GF-D8 (cell line): ENCODE measurements around the gene ACP3.

Source experiments
- DNase-seq: peaks from one replicate; lab custom pipeline; 2025; lab: John Stamatoyannopoulos, UW

Gene ACP3

DNA sequence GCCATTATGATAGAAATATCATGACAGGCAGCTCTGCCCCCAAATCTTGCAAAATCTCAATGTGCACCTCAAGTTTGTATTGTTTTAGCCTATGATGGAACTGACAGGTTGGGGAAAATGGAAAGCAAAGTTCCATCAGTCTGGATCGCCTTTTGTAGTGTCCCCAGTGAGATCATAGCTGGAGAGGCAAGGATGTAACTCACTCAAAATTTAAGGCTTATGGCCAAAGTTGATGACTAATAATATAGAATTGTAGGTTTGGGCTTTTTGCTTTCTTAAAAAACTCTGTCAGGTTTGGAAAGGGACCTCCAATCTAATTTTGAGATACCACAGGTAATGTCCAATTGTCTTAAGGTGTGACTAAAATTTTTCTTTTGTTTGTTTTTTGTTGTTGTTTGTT is 1.4 kb upstream of the ACP3 start:
- DNase-seq: no peak

DNA sequence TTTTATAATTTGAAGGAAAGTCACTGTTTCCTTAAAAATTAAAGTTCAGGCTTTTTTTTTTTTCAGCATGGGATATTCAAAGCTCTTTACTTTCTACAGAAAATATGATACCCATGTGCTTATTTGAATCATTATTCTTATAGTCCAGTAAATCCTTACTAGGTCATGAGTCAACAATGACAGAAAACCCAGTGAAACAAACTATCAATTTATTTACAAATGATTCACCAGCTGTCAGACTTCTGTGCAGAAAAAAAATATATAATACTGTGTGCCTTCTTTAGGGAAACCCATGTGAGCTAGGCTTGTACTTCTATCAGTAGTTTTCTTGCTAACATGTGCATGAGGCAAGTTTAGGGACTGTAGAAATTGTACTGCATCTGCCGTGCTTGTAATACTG is 1.2 kb downstream of the ACP3 start:
- no peak for DNase-seq

DNA sequence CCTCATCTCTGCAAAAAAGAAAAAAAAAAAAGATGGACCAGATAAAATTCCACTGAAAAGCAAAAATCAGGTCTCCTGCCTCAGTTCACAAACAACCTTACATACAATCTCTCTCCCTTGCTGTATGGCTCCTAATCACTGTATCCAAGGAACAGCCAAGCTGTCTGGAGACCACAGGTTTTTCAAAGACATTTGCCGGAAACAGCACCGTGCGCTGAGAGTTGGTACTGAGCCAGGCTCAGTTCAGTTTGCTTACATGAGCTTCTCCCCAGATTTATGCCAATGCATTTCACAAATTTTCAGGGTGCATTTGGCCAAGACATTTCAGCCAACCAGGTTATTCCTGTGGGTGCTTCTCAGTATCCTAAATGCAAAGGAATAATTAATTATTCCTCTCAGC is 4.1 kb downstream of the ACP3 start:
- no peak for DNase-seq

GRCh38 chr3:132325103-132325606 is 7.9 kb downstream of the ACP3 start:
- no peak for DNase-seq

DNA sequence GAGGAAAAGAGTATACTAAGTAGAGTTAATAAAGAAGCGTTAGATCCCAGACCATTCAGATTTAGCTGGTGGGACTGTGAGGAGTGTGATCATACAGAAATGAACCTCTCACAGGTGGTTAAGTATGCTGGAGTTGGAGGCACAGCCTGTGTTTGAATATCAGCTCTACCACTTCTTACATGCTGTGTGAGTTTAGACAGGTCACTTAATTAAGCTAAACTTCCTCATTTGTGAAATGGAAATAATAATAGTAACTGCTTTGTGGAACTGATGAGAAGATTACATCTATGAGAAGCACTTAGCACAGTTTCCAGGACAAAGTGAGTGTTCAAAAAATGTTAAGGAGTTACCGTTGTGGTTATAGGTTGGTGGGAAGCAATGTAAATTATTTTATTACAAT is 8.4 kb downstream of the ACP3 start:
- no peak for DNase-seq

DNA sequence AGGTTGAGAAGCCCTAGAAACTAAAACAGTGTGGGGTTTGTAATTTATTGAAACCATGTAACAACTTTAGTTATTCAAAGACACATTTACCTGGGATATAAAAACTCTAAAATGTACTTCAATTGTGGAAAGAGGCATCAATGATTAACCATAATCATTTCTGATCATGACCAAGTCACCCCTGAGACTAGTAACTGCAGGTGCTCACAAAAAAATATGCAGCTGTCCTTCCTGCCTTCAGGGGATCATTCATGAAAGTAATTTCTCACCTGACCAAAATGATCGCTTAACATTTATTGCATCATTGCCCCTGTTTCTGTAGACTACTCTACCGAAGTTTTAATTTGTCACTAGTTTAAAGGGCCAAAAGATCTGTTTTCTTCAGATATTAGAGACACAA is 9.0 kb downstream of the ACP3 start:
- DNase-seq: no peak

DNA sequence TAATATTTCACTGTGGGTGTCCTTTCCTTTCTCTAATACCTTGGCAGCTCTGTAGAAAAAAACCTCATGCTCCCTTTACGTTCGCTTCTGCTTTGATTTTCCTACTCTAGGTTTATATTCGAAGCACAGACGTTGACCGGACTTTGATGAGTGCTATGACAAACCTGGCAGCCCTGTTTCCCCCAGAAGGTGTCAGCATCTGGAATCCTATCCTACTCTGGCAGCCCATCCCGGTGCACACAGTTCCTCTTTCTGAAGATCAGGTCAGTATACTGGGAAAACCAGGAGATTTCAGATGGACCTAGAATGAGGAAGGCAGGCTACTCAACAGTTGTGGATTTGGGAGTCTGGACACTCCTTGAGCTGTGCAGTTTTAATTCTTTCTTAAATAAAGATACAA is 14.9 kb downstream of the ACP3 start:
- no peak for DNase-seq

- no peak for DNase-seq
These were observed 15.3 kb downstream of the ACP3 start for GRCh38 chr3:132332508-132332907.

GRCh38 chr3:132341746-132342145 is 24.5 kb downstream of the ACP3 start:
- DNase-seq: no peak

GRCh38 chr3:132342183-132342582 is 25.0 kb downstream of the ACP3 start:
- DNase-seq: no peak

GRCh38 chr3:132342610-132343009 is 25.4 kb downstream of the ACP3 start:
- DNase-seq: no peak

DNA sequence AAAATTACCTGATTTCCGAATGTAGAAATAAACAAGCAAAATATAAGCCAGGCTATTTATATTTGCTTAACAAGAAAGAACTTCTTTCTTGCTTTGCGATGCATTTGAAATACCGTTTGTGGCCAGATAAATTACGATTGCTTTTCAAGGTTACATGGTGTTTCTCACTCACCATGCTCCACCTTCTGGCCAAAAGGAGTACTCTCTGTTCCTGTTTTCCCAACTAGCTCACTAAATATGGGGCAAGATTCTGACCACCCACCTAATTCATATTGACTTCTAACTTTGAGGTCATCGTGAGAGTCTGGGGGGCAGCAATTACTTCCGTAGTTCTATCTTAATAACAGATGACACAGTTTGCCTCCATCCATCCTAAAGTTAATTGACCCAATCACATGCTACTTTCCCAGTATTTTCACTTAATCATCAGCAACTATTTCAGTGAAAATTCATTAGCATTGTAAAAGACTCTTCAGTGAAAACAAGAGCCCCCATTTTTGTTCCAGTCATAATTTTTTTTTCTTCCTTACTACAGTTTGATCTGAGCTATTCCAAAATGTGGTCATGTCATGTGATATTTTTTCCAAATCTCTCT is 25.9 kb downstream of the ACP3 start:
- DNase-seq: peak; percentile 19

DNA sequence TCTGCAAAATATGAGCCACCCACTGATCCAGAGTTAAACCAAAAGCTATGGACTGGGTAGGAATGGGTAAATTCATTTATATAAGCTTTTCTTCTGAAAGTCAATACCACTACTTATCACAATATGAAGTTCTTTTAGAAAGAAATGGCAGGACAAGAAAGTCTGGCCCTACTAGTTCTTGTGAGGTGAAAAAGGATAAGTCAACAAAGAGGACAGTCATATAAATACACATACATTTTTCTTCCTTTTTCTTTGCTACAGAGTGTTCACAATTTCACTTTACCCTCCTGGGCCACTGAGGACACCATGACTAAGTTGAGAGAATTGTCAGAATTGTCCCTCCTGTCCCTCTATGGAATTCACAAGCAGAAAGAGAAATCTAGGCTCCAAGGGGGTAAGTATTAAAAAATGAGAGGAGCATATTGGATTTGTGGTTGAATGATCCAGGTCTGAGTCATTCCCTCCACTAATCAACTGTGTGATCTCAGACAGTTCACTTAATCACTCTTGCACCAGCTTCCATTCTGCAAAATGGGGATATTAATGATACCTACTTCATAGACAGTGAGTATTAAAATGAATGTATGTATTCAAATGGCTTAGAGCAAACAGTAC is 27.6 kb downstream of the ACP3 start:
- DNase-seq: no peak

DNA sequence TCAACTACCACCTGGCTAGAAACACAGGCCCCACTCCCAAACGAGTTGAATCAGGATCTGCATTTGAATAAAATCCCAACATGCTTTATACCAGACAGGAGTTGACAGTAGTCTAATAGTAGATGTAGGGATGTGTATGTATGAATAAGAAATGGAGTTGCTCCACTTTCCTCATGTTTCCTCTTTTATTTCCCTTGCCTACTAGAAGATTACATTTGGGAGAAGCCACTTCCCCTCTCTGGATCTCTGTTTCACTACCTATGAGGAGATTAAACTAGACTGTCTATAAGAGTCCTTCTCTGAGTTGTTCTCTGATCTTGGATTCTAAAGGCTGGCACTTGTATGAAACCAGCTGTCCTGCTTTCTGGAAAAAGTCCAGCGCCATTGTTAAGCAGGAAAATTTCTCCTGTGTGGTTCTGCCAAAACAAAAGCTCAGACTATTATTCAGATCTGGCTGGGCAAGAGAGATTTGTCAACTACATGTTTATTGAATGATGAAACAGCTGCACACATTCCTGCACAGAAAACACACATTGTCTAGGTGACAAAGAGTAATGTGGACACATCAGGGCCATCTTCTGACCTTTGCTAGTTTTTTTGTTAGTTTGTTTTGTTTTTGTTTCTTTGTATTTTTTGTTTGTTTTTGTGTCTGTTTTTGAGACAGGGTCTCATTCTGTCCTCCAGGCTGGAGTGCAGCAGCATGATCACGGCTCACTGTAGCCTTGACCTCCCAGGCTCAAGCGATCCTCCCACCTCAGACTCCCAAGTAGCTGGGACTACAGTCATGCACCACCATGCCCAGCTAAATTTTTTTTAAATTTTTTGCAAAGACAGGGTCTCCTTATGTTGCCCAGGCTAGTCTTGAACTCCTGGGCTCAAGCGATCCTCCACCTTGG is 29.9 kb downstream of the ACP3 start:
- no peak for DNase-seq

GRCh38 chr3:132347811-132348210 is 30.6 kb downstream of the ACP3 start:
- no peak for DNase-seq

DNA sequence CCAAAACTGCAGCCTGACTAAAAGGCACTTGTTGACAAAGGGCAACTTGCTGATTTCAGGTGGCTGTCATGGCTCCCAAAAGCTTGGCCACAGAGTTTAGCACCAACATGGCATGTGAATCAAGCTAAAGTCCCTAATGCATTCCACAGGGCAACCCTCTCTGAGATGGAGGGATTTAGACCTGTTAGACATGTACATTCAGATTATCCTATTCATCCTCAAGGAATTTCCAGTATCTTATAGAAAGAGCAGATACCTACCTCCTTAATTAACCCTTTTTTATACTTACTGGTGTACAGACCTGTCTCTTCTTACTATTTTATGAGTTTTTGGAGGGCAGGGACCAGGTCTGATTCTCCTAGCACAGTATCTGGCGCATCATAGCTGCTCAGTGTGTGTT is 31.3 kb downstream of the ACP3 start:
- no peak for DNase-seq

DNA sequence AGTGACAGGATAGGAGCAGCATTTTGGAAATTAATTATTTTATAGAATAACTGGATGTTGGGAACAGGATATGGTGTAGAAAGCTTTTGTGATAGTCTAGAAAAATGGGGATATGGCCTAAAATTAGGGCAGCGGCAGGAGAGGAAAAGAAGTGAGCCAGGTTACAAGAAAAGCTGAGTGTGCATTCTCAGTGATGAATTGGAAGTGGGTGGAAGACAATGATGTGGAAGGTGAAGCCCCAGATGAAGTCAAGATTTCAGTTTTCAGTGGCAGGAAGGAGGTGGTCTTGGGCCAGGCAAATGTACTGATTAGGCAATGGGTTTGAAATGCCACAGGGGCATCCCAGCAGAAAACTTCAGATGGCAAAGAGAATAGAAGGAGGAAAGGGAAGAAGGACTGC is 33.6 kb downstream of the ACP3 start:
- no peak for DNase-seq

DNA sequence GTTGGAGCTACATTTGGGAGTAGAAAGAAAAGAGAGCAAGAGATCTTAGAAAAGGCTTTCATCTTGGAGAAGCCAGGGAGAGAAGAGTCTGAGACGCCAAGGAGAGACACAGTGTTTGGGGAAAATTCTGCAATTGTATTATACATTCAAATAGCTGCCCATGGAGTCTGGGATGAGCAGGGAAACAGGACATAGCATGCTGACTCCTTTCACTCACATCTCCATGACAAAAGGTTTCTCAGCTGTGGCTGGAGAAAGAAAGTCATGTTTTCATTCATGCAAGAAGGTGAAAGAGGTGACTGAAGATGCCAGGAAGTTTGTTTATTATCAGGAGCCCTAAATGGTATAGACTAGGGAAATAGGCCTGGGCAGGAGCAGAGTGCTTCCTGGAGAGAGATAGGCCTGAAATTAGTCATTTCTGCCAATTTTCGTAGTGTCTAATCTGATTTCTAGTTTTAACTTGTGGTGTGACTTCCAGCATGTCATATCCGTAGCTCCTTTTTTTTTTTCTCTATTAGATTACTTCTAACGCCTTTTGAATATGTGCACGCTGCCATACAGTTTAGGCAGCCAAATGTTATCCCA is 34.1 kb downstream of the ACP3 start:
- DNase-seq: no peak

- no peak for DNase-seq
These were observed 35.4 kb downstream of the ACP3 start for GRCh38 chr3:132352556-132353143.

DNA sequence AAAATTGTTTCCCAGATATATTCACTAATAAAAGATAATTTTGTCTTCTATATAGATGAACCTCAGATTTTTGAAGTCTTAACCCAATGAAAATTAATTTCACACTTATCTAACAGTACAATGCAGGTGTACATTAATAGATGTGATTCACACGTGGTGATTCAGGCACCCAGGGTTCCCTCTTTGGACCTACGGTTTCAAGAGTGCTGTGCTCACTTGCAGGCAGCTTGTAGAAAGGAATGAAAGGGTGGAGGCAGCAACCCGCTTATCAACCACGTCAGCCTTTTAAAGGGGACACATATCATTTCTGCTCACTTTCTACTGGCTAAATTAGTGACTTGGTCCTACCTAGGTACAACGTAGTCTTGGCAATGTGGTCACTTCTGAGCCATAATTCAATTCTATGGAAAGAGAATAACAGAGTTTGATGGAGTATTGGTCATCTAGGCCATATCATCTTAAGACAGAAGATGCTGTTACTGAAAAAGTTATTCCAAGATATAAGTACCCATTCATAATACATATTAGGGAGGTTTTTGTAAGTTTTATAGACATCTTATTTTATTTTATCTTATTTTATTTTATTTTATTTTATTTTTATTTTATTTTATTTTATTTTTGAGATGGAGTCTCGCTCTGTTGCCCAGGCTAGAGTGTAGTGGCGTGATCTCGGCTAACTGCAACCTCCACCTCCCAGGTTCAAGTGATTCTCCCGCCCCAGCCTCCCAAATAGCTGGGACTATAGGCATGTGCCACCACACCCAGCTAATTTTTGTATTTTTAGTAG is 37.9 kb downstream of the ACP3 start:
- no peak for DNase-seq

- no peak for DNase-seq
These were observed 39.4 kb downstream of the ACP3 start for GRCh38 chr3:132356568-132356967.

DNA sequence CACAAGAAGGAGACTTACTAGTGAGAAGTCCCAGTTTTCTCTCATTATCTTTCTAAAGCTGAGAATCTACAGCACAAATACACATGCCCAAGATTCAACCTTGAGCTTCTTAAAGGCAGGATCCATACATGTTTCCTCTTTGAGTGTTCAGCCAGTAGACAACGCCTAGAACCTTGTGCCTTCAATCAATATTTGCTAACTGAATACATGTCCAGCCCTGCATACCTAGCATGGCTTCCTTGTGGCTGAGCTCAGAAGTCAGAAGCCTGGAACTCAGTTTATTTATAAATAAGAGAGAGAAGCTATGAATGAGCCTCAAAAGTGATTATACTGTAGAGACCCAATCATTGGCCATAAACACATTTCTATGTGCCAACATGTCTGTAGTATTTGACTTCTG is 43.5 kb downstream of the ACP3 start:
- DNase-seq: no peak
